ENCODE results near the gene CD2.

GRCh38 chr1:116754198-116754977 is at the start of gene CD2:
- TF ChIP-seq, protein P1, sequence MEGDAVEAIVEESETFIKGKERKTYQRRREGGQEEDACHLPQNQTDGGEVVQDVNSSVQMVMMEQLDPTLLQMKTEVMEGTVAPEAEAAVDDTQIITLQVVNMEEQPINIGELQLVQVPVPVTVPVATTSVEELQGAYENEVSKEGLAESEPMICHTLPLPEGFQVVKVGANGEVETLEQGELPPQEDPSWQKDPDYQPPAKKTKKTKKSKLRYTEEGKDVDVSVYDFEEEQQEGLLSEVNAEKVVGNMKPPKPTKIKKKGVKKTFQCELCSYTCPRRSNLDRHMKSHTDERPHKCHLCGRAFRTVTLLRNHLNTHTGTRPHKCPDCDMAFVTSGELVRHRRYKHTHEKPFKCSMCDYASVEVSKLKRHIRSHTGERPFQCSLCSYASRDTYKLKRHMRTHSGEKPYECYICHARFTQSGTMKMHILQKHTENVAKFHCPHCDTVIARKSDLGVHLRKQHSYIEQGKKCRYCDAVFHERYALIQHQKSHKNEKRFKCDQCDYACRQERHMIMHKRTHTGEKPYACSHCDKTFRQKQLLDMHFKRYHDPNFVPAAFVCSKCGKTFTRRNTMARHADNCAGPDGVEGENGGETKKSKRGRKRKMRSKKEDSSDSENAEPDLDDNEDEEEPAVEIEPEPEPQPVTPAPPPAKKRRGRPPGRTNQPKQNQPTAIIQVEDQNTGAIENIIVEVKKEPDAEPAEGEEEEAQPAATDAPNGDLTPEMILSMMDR (conservative IDR thresholded peaks at IDR 0.05; ENCODE audit: low read length) = no peak
- no peak for TF ChIP-seq EZH2phosphoT487 (IDR thresholded peaks at IDR 0.05; ENCODE audit: borderline replicate concordance)

Measured in Loucy (cell line).